ENCODE data around the gene KCNIP1.

KCNIP1 gene

GRCh38 chr5:170571281-170571731 lies 67.5 kb downstream of the KCNIP1 start:
- DNase-seq: no peak

GRCh38 chr5:170571875-170572852 lies 68.3 kb downstream of the KCNIP1 start:
- peak in 1 of 4 experiments; percentile 9 for DNase-seq

GRCh38 chr5:170573114-170573513 lies 69.3 kb downstream of the KCNIP1 start:
- no peak for DNase-seq

- no peak for DNase-seq
These were observed 69.8 kb downstream of the KCNIP1 start for GRCh38 chr5:170573660-170574059.

- no peak for DNase-seq
These were observed 73.0 kb downstream of the KCNIP1 start for GRCh38 chr5:170576602-170577535.

- no peak for DNase-seq
These were observed 75.8 kb downstream of the KCNIP1 start for GRCh38 chr5:170579601-170580000.

GRCh38 chr5:170581211-170581610 lies 77.4 kb downstream of the KCNIP1 start:
- no peak for DNase-seq

GRCh38 chr5:170582644-170583330 lies 79.0 kb downstream of the KCNIP1 start:
- DNase-seq: no peak

- DNase-seq: no peak
These were observed 80.2 kb downstream of the KCNIP1 start for GRCh38 chr5:170584003-170584402.

- no peak for DNase-seq
These were observed 80.7 kb downstream of the KCNIP1 start for GRCh38 chr5:170584450-170585058.

GRCh38 chr5:170585273-170585948 lies 81.6 kb downstream of the KCNIP1 start:
- no peak for DNase-seq

- DNase-seq: no peak
These were observed 84.0 kb downstream of the KCNIP1 start for GRCh38 chr5:170587808-170588207.

GRCh38 chr5:170589643-170590042 lies 85.8 kb downstream of the KCNIP1 start:
- DNase-seq: no peak

GRCh38 chr5:170590566-170590965 lies 86.7 kb downstream of the KCNIP1 start:
- DNase-seq: no peak

- no peak for DNase-seq
These were observed 87.2 kb downstream of the KCNIP1 start for GRCh38 chr5:170591054-170591453.

- DNase-seq: no peak
These were observed 92.7 kb downstream of the KCNIP1 start for GRCh38 chr5:170596482-170597044.

- no peak for DNase-seq
These were observed 93.4 kb downstream of the KCNIP1 start for GRCh38 chr5:170597109-170597751.

- DNase-seq: no peak
These were observed 94.1 kb downstream of the KCNIP1 start for GRCh38 chr5:170597872-170598271.

GRCh38 chr5:170599756-170600155 lies 95.9 kb downstream of the KCNIP1 start:
- DNase-seq: no peak

GRCh38 chr5:170601619-170602018 lies 97.8 kb downstream of the KCNIP1 start:
- DNase-seq: no peak

- no peak for DNase-seq
These were observed 99.3 kb downstream of the KCNIP1 start for GRCh38 chr5:170603109-170603508.
